ENCODE results near the gene DNAAF6.

The DNAAF6 gene

GRCh38 chrX:107288676-107289075, 82.3 kb downstream of the DNAAF6 start:
- no peak overlapping the region for H3K4me3 ChIP-seq (ENCODE audit: control insufficient read depth, low read depth, low read length)
- TF ChIP-seq, protein P1, sequence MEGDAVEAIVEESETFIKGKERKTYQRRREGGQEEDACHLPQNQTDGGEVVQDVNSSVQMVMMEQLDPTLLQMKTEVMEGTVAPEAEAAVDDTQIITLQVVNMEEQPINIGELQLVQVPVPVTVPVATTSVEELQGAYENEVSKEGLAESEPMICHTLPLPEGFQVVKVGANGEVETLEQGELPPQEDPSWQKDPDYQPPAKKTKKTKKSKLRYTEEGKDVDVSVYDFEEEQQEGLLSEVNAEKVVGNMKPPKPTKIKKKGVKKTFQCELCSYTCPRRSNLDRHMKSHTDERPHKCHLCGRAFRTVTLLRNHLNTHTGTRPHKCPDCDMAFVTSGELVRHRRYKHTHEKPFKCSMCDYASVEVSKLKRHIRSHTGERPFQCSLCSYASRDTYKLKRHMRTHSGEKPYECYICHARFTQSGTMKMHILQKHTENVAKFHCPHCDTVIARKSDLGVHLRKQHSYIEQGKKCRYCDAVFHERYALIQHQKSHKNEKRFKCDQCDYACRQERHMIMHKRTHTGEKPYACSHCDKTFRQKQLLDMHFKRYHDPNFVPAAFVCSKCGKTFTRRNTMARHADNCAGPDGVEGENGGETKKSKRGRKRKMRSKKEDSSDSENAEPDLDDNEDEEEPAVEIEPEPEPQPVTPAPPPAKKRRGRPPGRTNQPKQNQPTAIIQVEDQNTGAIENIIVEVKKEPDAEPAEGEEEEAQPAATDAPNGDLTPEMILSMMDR (conservative IDR thresholded peaks at IDR 0.05; ENCODE audit: control insufficient read depth, insufficient read depth, low read depth, low read length), result no peak
- DNase-seq (ENCODE audit: low read depth), result no peak

GRCh38 chrX:107290019-107290418, 83.6 kb downstream of the DNAAF6 start:
- no peak for DNase-seq (ENCODE audit: low read depth)
- TF ChIP-seq, protein P1 (conservative IDR thresholded peaks at IDR 0.05; ENCODE audit: control insufficient read depth, insufficient read depth, low read depth, low read length), result no peak

GRCh38 chrX:107293056-107293455, 86.6 kb downstream of the DNAAF6 start:
- DNase-seq (ENCODE audit: low read depth), result no peak

More at GRCh38 chrX:107290019-107290418, 83.6 kb downstream of the DNAAF6 start:
- no peak overlapping the region for H3K4me3 ChIP-seq (ENCODE audit: control insufficient read depth, low read depth, low read length)

More at GRCh38 chrX:107293056-107293455, 86.6 kb downstream of the DNAAF6 start:
- no peak overlapping the region for H3K4me3 ChIP-seq (ENCODE audit: control insufficient read depth, low read depth, low read length)
- TF ChIP-seq, protein P1 (conservative IDR thresholded peaks at IDR 0.05; ENCODE audit: control insufficient read depth, insufficient read depth, low read depth, low read length), result no peak

Data from fibroblast of mammary gland (primary cell).